Measurements from ENCODE around the gene PRSS38. TPM values are rescaled to one million over a fixed set of nuclear protein-coding genes. Genes with fewer than 3 reads are reported as not detected.

The PRSS38 gene
- total RNA-seq, 2 donors from 2014 or later: not detected

- H3K27me3 ChIP-seq (ENCODE audit: control insufficient read depth, insufficient read depth, low read length, poor library complexity, severe bottlenecking): no peaks in the 10 kb centered on the region
- H3K9me3 ChIP-seq (ENCODE audit: control insufficient read depth, low read length): no peaks in the 10 kb centered on the region
- no peak for DNase-seq
- no peak for TF ChIP-seq CTCF (conservative IDR thresholded peaks at IDR 0.05)
- no peak overlapping the region for H3K4me3 Mint-ChIP-seq
- peak overlapping the region; percentile 17 for H3K27ac ChIP-seq (ENCODE audit: low read depth, low read length)
- H3K9me3 Mint-ChIP-seq: no peaks in the 10 kb centered on the region
- H3K4me1 ChIP-seq (ENCODE audit: control insufficient read depth, insufficient read depth, low read length): no peaks in the 10 kb centered on the region
- no peaks in the 10 kb centered on the region for H3K27me3 Mint-ChIP-seq (ENCODE audit: insufficient read depth)
- peaks cover 19% of the 10 kb centered on the region for H3K36me3 Mint-ChIP-seq (ENCODE audit: low read depth)
- H3K9ac ChIP-seq (ENCODE audit: extremely low read depth, low read length, poor library complexity, severe bottlenecking): no peak overlapping the region
- WGBS, 2 experiments (ENCODE audit: insufficient coverage in 1 of 2, insufficient read length in 1 of 2): 89 to 96% methylated on average over 7 to 13 of the region's 13 CpGs
- H3K4me1 Mint-ChIP-seq: no peaks in the 10 kb centered on the region
- H3K4me3 ChIP-seq (ENCODE audit: low read length): no peak overlapping the region
- peak overlapping the region; percentile 28 for H3K27ac Mint-ChIP-seq
- peaks cover 5% of the 10 kb centered on the region for H3K36me3 ChIP-seq (ENCODE audit: control insufficient read depth, insufficient read depth, low read length)
These were observed 41.3 kb upstream of the PRSS38 start for GRCh38 chr1:227774051-227774731.

- Histone ChIP-seq H3K36me3 (ENCODE audit: control insufficient read depth, insufficient read depth, low read length) (peaks cover 5% of the 10 kb centered on the region), H3K9me3 (ENCODE audit: control insufficient read depth, low read length) (no peaks in the 10 kb centered on the region), H3K4me3 (ENCODE audit: low read length) (no peak overlapping the region), H3K27me3 (ENCODE audit: control insufficient read depth, insufficient read depth, low read length, poor library complexity, severe bottlenecking) (no peaks in the 10 kb centered on the region), H3K4me1 (ENCODE audit: control insufficient read depth, insufficient read depth, low read length) (no peaks in the 10 kb centered on the region), H3K9ac (ENCODE audit: extremely low read depth, low read length, poor library complexity, severe bottlenecking) (no peak overlapping the region), H3K27ac (ENCODE audit: low read depth, low read length) (peak overlapping the region; percentile 97)
- Mint-ChIP-seq H3K27ac (no peak overlapping the region), H3K27me3 (ENCODE audit: insufficient read depth) (no peaks in the 10 kb centered on the region), H3K36me3 (ENCODE audit: low read depth) (peaks cover 18% of the 10 kb centered on the region), H3K4me3 (no peak overlapping the region), H3K9me3 (no peaks in the 10 kb centered on the region), H3K4me1 (no peaks in the 10 kb centered on the region)
- 93 to 95% methylated on average over 20 to 42 of the region's 42 CpGs for WGBS, 2 experiments (ENCODE audit: insufficient coverage in 1 of 2, insufficient read length in 1 of 2)
- DNase-seq: peak; percentile 44
- no peak for TF ChIP-seq CTCF (conservative IDR thresholded peaks at IDR 0.05)
These were observed 40.4 kb upstream of the PRSS38 start for GRCh38 chr1:227774821-227775661.

- WGBS, 2 experiments (ENCODE audit: insufficient coverage in 1 of 2, insufficient read length in 1 of 2): 91 to 94% methylated on average over 9 to 10 of the region's 10 CpGs
- peaks cover 18% of the 10 kb centered on the region for H3K36me3 Mint-ChIP-seq (ENCODE audit: low read depth)
- Histone ChIP-seq H3K27me3 (ENCODE audit: control insufficient read depth, insufficient read depth, low read length, poor library complexity, severe bottlenecking) (no peaks in the 10 kb centered on the region), H3K36me3 (ENCODE audit: control insufficient read depth, insufficient read depth, low read length) (peaks cover 5% of the 10 kb centered on the region), H3K27ac (ENCODE audit: low read depth, low read length) (peak overlapping the region; percentile 97), H3K9me3 (ENCODE audit: control insufficient read depth, low read length) (no peaks in the 10 kb centered on the region), H3K4me3 (ENCODE audit: low read length) (no peak overlapping the region), H3K9ac (ENCODE audit: extremely low read depth, low read length, poor library complexity, severe bottlenecking) (no peak overlapping the region), H3K4me1 (ENCODE audit: control insufficient read depth, insufficient read depth, low read length) (no peaks in the 10 kb centered on the region)
- H3K27me3 Mint-ChIP-seq (ENCODE audit: insufficient read depth): no peaks in the 10 kb centered on the region
- no peak for TF ChIP-seq CTCF (conservative IDR thresholded peaks at IDR 0.05)
- H3K4me3 Mint-ChIP-seq: no peak overlapping the region
- H3K4me1 Mint-ChIP-seq: no peaks in the 10 kb centered on the region
- no peaks in the 10 kb centered on the region for H3K9me3 Mint-ChIP-seq
- no peak for DNase-seq
- H3K27ac Mint-ChIP-seq: no peak overlapping the region
These were observed 39.6 kb upstream of the PRSS38 start for GRCh38 chr1:227775841-227776240.
